T47D (cell line): ENCODE results near the gene SLC35B2.

Experiments used
- DNase-seq, 2 experiments: peaks; one replicate each; pipeline versions ENCODE4 v3.0.0 to v3.0.0-alpha.2; 2011 to 2012; ENCODE audit warnings: low read depth in 1 of 2, low spot score in 1 of 2
- JUND ChIP-seq: IDR thresholded peaks from 2 replicates; pipeline ENCODE4 v1.6.1; 2012; ENCODE audit warnings: low read depth
- in situ Hi-C: cut with HindIII; loops from 2 replicates; pipeline ENCODE4 v1.10.0; 2016; ENCODE audit warnings: low sequenced_read_pairs, low pct_unique_long_range_greater_than_20kb

Gene SLC35B2

DNA sequence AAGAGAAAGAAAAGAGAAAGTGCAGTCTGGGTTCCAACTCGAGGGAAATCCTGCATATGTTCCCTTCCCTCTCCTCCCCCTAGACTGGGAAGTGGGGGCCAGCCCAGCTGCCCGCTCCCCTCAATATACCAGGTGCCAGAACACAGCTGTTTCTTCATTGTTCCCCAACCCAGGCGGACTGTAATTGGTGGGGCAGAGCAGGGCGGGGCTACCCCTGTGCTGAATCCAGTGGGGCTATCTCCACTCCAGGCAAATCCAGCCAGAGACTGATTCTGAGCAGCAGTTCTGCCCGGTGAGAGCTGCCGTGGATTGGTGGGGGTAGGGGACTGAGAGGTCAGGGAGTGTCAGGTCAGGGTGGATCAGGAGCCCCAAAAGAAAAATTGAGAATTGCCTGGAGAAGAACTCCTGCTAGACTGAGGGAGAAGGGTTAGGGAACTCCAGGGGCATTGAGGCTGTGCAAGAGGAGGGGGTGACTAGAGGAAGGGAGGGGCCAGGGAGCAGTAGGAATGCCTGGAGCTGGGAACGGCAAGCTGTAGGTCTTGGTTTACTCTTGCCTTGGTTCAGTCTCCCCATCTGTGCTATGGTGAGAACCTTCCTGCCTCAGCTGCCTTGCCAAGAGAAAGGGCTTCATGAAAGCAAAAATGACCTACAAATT lies 40.5 kb downstream of the SLC35B2 start, which contains the start of gene MYMX:
TSS of gene MYMX (plus strand) at position 250 of the 655 bp plus-strand sequence. CDS start 546 bp downstream, outside the sequence.
- in situ Hi-C loops, result no loop called here
- no peak for TF ChIP-seq JUND
- no peak for DNase-seq

DNA sequence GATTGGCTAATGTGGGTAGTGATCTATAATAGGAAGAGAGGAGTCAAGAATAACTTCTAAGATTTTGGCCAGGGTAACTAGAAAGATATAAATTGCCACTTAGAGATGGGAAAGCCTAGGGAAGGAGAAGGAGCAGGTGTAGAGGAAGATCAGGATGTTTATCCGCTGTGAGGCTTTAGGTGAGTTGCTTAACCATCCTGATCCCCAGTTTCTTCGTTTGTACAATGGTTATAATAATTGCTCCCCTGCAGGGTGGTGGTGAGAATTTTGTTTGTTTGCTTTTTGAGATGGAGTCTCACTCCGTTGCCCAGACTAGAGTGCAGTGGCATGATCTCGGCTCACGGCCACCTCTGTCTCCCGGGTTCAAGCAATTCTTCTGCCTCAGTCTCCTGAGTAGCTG lies 43.0 kb downstream of the SLC35B2 start:
- DNase-seq, result no peak
- no peak for TF ChIP-seq JUND
- in situ Hi-C loops, result no loop called here

DNA sequence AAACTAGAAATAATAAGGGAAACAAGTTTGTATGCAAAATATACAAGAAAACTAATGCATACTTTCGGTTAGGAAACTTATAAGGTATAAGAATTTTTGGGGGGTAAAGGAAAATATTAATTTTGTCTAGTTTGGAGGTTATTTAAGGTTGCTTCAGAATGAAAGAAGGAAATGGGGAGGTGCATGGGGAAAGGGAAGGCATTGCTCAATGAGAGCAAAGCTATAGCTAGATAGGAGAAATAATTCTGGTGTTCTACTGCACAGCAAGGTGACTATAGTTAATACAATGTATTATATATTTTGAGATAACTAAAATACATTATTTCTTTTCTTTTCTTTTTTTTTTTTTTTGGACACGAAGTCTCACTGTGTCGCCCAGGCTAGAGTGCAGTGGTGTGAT lies 46.0 kb downstream of the SLC35B2 start:
- no peak for DNase-seq
- in situ Hi-C loops, result no loop called here
- TF ChIP-seq JUND, result no peak

DNA sequence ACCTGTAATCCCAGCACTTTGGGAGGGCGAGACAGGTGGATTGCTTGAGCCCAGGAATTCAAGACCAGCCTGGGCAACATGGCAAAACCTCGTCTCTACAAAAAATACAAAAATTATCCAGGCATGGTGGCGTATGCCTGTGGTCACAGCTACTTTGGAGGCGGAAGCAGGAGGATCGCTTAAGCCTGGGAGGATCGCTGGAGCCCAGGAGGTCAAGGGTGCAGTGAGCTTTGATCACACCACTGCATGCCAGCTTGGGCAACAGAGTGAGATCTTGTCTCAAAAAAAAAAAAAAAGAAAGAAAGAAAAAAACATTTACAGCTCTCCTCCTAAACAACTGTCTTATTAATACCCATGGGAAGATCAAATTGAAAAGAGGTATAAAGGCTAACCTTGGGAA lies 49.4 kb downstream of the SLC35B2 start:
- no peak for TF ChIP-seq JUND
- DNase-seq, result no peak
- in situ Hi-C loops, result no loop called here
